ENCODE measurements around the gene CSK.
A peak's percentile ranks its signal among the peaks of the same experiment; 100 is the strongest.

The CSK gene

GRCh38 chr15:74817370-74817737 lies 35.5 kb downstream of the CSK start:
- H3K9ac ChIP-seq: no peak overlapping the region
- H3K9me3 ChIP-seq (replicated peaks in 1 of 11): no peaks in the 10 kb centered on the region
- no peak for TF ChIP-seq Cebpa-rat (IDR thresholded peaks at IDR 0.05)
- H3K36me3 ChIP-seq: no peaks in the 10 kb centered on the region
- peak overlapping the region in 3 of 11 experiments; percentile 56 to 81 (median 64); a peak in 2 of 22 replicates for H3K4me2 ChIP-seq
- H3K4me1 ChIP-seq: peaks cover 36 to 64% (median 41%) of the 10 kb centered on the region in 10 experiments
- H3K27ac ChIP-seq: no peak overlapping the region
- H3K4me3 ChIP-seq: no peak overlapping the region
- H3K27me3 ChIP-seq: no peaks in the 10 kb centered on the region
- H4K20me1 ChIP-seq: peaks cover 0 to 12% (median 0%) of the 10 kb centered on the region in 11 experiments; a peak in 1 of 22 replicates

DNA sequence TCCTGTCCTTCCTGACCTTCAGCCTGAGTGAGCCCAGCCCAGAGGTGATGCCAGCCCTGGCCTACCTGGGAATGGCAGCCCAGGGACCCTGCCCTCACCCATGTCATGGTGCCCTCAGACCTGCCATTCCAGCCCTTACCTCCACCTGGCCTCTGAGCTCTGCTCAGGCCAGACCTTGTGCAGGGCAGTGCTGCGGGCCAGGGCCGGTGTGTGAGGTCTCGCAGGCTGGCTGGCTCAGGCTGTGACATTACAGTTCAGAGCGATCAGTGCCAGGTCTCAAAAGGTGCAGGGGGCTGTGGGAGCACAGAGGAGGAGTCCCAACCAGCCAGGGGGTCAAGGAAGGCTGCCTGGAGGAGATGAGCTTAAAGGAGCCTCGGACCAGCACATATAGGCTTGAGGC lies 38.2 kb downstream of the CSK start:
- H3K9ac ChIP-seq: peak overlapping the region in 2 of 11 experiments; percentile 56 to 62; a peak in 4 of 22 replicates

GRCh38 chr15:74821091-74821789 lies 39.4 kb downstream of the CSK start:
- H3K36me3 ChIP-seq: no peaks in the 10 kb centered on the region
- peaks cover 0 to 4% (median 0%) of the 10 kb centered on the region in 11 experiments; a peak in 2 of 22 replicates for H3K27me3 ChIP-seq
- H4K20me1 ChIP-seq: peaks cover 0 to 12% (median 0%) of the 10 kb centered on the region in 11 experiments; a peak in 3 of 22 replicates
- H3K27ac ChIP-seq: peak overlapping the region in 9 of 11 experiments; percentile 2 to 75 (median 45); a peak in 12 of 22 replicates
- no peaks in the 10 kb centered on the region for H3K9me3 ChIP-seq (replicated peaks in 1 of 11)
- H3K4me2 ChIP-seq: peak overlapping the region; percentile 63 to 77 (median 69)
- peak in 4 of 11 experiments; percentile 17 to 81 (median 62); a peak in 6 of 22 replicates for TF ChIP-seq Cebpa-rat (IDR thresholded peaks at IDR 0.05)
- H3K4me1 ChIP-seq: peaks cover 36 to 64% (median 47%) of the 10 kb centered on the region in 10 experiments
- no peak overlapping the region; a peak in 1 of 20 replicates for H3K4me3 ChIP-seq
- H3K9ac ChIP-seq: peak overlapping the region in 6 of 11 experiments; percentile 18 to 62 (median 33); a peak in 8 of 22 replicates

More for the DNA sequence above, 38.2 kb downstream of the CSK start:
- Histone ChIP-seq H3K4me2 (peak overlapping the region; percentile 63 to 77 (median 69); a peak in 21 of 22 replicates), H4K20me1 (peaks cover 0 to 12% (median 0%) of the 10 kb centered on the region in 11 experiments; a peak in 3 of 22 replicates), H3K36me3 (no peaks in the 10 kb centered on the region), H3K4me3 (no peak overlapping the region), H3K27ac (peak overlapping the region in 5 of 11 experiments; percentile 11 to 75 (median 59); a peak in 7 of 22 replicates), H3K9me3 (replicated peaks in 1 of 11) (no peaks in the 10 kb centered on the region), H3K27me3 (0 out of 22 replicates have a peak, but pooled peaks cover 0 to 1% (median 0%) of the 10 kb centered on the region in 11 experiments), H3K4me1 (peaks cover 36 to 73% (median 47%) of the 10 kb centered on the region in 10 experiments)
- no peak for TF ChIP-seq Cebpa-rat (IDR thresholded peaks at IDR 0.05)

DNA sequence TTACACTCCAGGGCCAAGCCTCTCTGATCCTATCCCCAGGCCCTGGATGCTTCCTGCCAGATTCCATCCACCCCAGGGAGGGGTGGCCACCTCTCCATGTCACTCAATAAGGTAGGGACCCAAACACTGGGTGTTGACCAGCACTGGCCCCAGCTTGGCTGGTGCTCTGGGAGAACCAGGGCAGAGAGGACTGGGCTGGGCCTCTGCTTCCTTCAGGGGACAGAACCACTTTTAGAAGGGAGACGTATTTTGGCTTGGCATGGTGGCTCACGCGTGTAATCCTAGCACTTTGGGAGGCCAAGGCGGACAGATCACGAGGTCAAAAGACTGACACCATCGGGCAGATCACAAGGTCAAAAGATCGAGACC lies 39.9 kb downstream of the CSK start:
- Histone ChIP-seq H3K9me3 (replicated peaks in 1 of 11) (no peaks in the 10 kb centered on the region), H3K4me2 (peak overlapping the region; percentile 63 to 77 (median 69)), H4K20me1 (peaks cover 0 to 12% (median 0%) of the 10 kb centered on the region in 11 experiments; a peak in 4 of 22 replicates), H3K4me3 (no peak overlapping the region), H3K27ac (peak overlapping the region in 5 of 11 experiments; percentile 21 to 74 (median 59); a peak in 7 of 22 replicates), H3K36me3 (no peaks in the 10 kb centered on the region), H3K9ac (peak overlapping the region in 3 of 11 experiments; percentile 28 to 62 (median 61); a peak in 4 of 22 replicates), H3K27me3 (peaks cover 0 to 6% (median 0%) of the 10 kb centered on the region in 11 experiments; a peak in 6 of 22 replicates), H3K4me1 (peaks cover 36 to 64% (median 47%) of the 10 kb centered on the region in 10 experiments)
- no peak for TF ChIP-seq Cebpa-rat (IDR thresholded peaks at IDR 0.05)

DNA sequence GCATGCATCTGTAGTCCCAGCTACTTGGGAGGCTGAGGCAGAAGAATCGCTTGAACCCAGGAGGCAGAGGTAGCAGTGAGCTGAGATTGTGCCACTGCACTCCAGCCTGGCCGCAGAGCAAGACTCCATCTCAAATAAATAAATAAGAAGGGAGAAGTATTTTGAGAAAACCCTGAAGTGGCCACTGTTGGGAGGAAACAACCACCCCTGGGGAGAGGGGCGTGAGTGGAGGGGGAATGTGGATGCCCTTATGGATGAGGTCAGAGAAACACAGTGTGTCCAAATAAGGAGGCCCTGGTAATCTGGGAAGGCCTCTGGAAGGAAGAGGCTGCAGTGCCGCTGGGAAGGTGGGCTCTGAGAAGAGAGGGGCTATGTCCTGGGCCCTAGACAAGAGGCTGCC lies 40.4 kb downstream of the CSK start:
- H3K4me3 ChIP-seq: no peak overlapping the region

DNA sequence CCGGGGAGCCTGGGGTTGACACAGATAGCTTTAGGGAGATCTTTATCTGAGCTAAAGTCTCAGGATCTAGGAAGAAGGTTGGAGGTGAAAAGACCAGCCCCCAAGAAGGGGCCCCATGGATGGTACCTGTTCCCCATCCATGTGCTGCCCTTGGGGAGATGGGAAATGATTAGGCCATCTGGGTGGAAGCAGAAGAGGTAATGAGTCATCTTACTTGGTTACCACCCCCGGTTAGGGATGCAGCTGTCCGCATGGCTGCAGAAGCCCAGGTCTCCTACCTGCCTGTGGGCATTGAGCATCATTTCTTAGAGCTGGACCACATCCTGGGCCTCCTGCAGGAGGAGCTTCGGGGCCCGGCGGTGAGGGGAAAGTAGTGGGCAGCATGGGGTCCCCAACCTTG lies 41.4 kb downstream of the CSK start:
- Histone ChIP-seq H3K9ac (no peak overlapping the region), H3K9me3 (replicated peaks in 1 of 11) (no peaks in the 10 kb centered on the region), H3K27ac (no peak overlapping the region), H3K4me1 (peaks cover 33 to 50% (median 42%) of the 10 kb centered on the region in 10 experiments), H4K20me1 (peaks cover 0 to 15% (median 0%) of the 10 kb centered on the region in 11 experiments; a peak in 6 of 22 replicates), H3K4me2 (peak overlapping the region in 3 of 11 experiments; percentile 30 to 33 (median 32); a peak in 4 of 22 replicates), H3K27me3 (peaks cover 0 to 11% (median 5%) of the 10 kb centered on the region in 11 experiments; a peak in 8 of 22 replicates), H3K4me3 (no peak overlapping the region), H3K36me3 (no peaks in the 10 kb centered on the region)
- TF ChIP-seq Cebpa-rat (IDR thresholded peaks at IDR 0.05): no peak

More for the DNA sequence above, 40.4 kb downstream of the CSK start:
- TF ChIP-seq Cebpa-rat (IDR thresholded peaks at IDR 0.05): no peak
- H3K27me3 ChIP-seq: peaks cover 0 to 10% (median 3%) of the 10 kb centered on the region in 11 experiments; a peak in 6 of 22 replicates
- H3K36me3 ChIP-seq: no peaks in the 10 kb centered on the region
- peak overlapping the region in 7 of 11 experiments; percentile 64 to 77 (median 72); a peak in 7 of 22 replicates for H3K4me2 ChIP-seq
- peaks cover 36 to 61% (median 47%) of the 10 kb centered on the region in 10 experiments for H3K4me1 ChIP-seq
- H4K20me1 ChIP-seq: peaks cover 0 to 12% (median 0%) of the 10 kb centered on the region in 11 experiments; a peak in 4 of 22 replicates
- H3K9me3 ChIP-seq (replicated peaks in 1 of 11): no peaks in the 10 kb centered on the region
- peak overlapping the region in 2 of 11 experiments; percentile 59 to 74; a peak in 2 of 22 replicates for H3K27ac ChIP-seq
- 0 out of 22 replicates have a peak overlapping the region, but pooled peaks of 1 of the 11 experiments have one; percentile 62 for H3K9ac ChIP-seq

DNA sequence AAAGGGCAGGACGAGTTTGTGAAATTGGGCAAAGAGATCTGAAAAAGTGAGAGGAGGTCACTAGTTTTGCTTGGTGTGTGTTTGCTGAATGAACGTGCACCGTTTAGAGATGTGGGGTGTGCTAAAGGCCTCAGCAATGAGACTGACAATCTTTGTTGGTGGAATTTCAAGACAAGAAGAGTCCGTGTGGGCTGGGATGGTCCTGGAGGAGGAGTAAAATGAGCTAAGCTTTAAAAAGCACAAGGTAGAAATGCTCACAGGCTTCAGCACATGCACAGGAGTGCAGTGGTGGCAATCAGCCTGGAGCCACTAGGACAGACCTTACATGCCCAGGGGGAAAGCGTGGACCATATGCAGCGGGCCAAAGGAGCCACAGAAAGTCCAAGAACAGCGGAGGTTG lies 43.1 kb downstream of the CSK start:
- no peak overlapping the region for H3K4me3 ChIP-seq
- H4K20me1 ChIP-seq: peaks cover 0 to 22% (median 0%) of the 10 kb centered on the region in 11 experiments; a peak in 6 of 22 replicates
- no peak overlapping the region for H3K27ac ChIP-seq
- H3K36me3 ChIP-seq: no peaks in the 10 kb centered on the region
- TF ChIP-seq Cebpa-rat (IDR thresholded peaks at IDR 0.05): no peak
- H3K9me3 ChIP-seq (replicated peaks in 1 of 11): no peaks in the 10 kb centered on the region
- no peak overlapping the region for H3K9ac ChIP-seq
- H3K4me2 ChIP-seq: no peak overlapping the region
- H3K4me1 ChIP-seq: peaks cover 22 to 33% (median 28%) of the 10 kb centered on the region in 10 experiments
- H3K27me3 ChIP-seq: peaks cover 0 to 12% (median 5%) of the 10 kb centered on the region in 11 experiments; a peak in 8 of 22 replicates

- Histone ChIP-seq H3K27ac (no peak overlapping the region), H3K9ac (no peak overlapping the region), H4K20me1 (peaks cover 0 to 17% (median 0%) of the 10 kb centered on the region in 11 experiments; a peak in 6 of 22 replicates), H3K36me3 (no peaks in the 10 kb centered on the region), H3K4me2 (no peak overlapping the region), H3K4me1 (peaks cover 15 to 26% (median 20%) of the 10 kb centered on the region in 10 experiments), H3K4me3 (no peak overlapping the region), H3K9me3 (replicated peaks in 1 of 11) (no peaks in the 10 kb centered on the region), H3K27me3 (peaks cover 0 to 12% (median 5%) of the 10 kb centered on the region in 11 experiments; a peak in 8 of 22 replicates)
- TF ChIP-seq Cebpa-rat (IDR thresholded peaks at IDR 0.05): no peak
Measured at GRCh38 chr15:74825866-74826265, 44.0 kb downstream of the CSK start.
